SK-N-SH (cell line): ENCODE measurements around the gene C19orf73. TPM values are rescaled to one million over a fixed set of nuclear protein-coding genes. Genes with fewer than 3 reads are reported as not detected.
A peak's percentile ranks its signal among the peaks of the same experiment; 100 is the strongest.

Experiments
- CTCF ChIA-PET: fragments of 300-600, 350-600 bp; formaldehyde crosslinking; extraction: SDS; loops from one replicate; lab custom pipeline; 2021; lab: Yijun Ruan, JAX
- POLR2A ChIA-PET: fragments of 350-600 bp; sonication (Branson Sonifier 250); formaldehyde crosslinking; extraction: SDS; loops from one replicate; lab custom pipeline; 2020; ENCODE audit warnings: antibody characterized with exemption, inconsistent platforms; lab: Yijun Ruan, JAX
- DNase-seq: peaks from one replicate; pipeline ENCODE4 v3.0.0; 2012
- H2AFZ ChIP-seq: fragments of 200-600 bp; sonication (generic); 2 replicates; pipeline ENCODE4 v1.8.1; 2016; ENCODE audit warnings: antibody characterized with exemption, mild to moderate bottlenecking, low read depth
- H3F3A ChIP-seq: fragments of 200-600 bp; sonication (generic); replicated peaks from 2 replicates; pipeline ENCODE3; 2016; ENCODE audit warnings: antibody characterized with exemption, mild to moderate bottlenecking; ENCODE audit not compliant: insufficient read depth
- H3K27ac ChIP-seq, 2 experiments: fragments of 200-500 bp in 1 of 2; fragments of 200-600 bp in 1 of 2; sonication (Bioruptor generic) in 1 of 2; sonication (generic), shearing (Covaris generic) in 1 of 2; 2 replicates each; pipeline versions ENCODE4 v1.5.1 to v1.6.1; 2014 to 2016; ENCODE audit warnings: low read depth in 2 of 2, inconsistent platforms in 1 of 2, low read length in 1 of 2, mild to moderate bottlenecking in 1 of 2, mixed read lengths in 1 of 2
- H3K27me3 ChIP-seq: fragments of 200-600 bp; sonication (generic), shearing (Covaris generic); 2 replicates; pipeline ENCODE4 v1.6.1; 2016; ENCODE audit warnings: mixed run types; ENCODE audit not compliant: insufficient read depth
- H3K36me3 ChIP-seq, 2 experiments: fragments of 200-500 bp in 1 of 2; fragments of 200-600 bp in 1 of 2; sonication (Bioruptor generic) in 1 of 2; sonication (generic) in 1 of 2; replicated peaks in 1 of 2; 2 replicates each; pipeline versions ENCODE3 to v1.5.1; 2014 to 2016; ENCODE audit warnings: low read length in 1 of 2, mild to moderate bottlenecking in 1 of 2; ENCODE audit not compliant: insufficient read depth in 2 of 2, control insufficient read depth in 1 of 2
- H3K4me1 ChIP-seq, 2 experiments: fragments of 200-500 bp in 1 of 2; fragments of 200-600 bp in 1 of 2; sonication (Bioruptor generic) in 1 of 2; sonication (generic), shearing (Covaris generic) in 1 of 2; 2 replicates each; pipeline versions ENCODE4 v1.5.1 to v1.6.1; 2014 to 2016; ENCODE audit warnings: low read depth in 1 of 2, low read length in 1 of 2, mixed run types in 1 of 2; ENCODE audit not compliant: insufficient read depth in 2 of 2, control insufficient read depth in 1 of 2
- H3K4me2 ChIP-seq: fragments of 200-600 bp; sonication (generic), shearing (Covaris generic); 2 replicates; pipeline ENCODE4 v1.6.1; 2017; ENCODE audit warnings: mixed run types
- H3K4me3 ChIP-seq, 2 experiments: fragments of 200-500 bp in 1 of 2; fragments of 200-600 bp in 1 of 2; sonication (Bioruptor generic) in 1 of 2; sonication (generic), shearing (Covaris generic) in 1 of 2; 2 replicates each; pipeline versions ENCODE4 v1.5.1 to v1.8.1; 2014 to 2016; ENCODE audit warnings: low read depth in 2 of 2, inconsistent platforms in 1 of 2, low read length in 1 of 2, mild to moderate bottlenecking in 1 of 2, mixed read lengths in 1 of 2, moderate library complexity in 1 of 2
- H3K79me2 ChIP-seq: fragments of 200-600 bp; sonication (generic); 2 replicates; pipeline ENCODE4 v1.8.1; 2017; ENCODE audit warnings: mild to moderate bottlenecking; ENCODE audit not compliant: insufficient read depth
- H3K9ac ChIP-seq: fragments of 200-600 bp; sonication (generic); 2 replicates; pipeline ENCODE4 v1.6.1; 2017; ENCODE audit warnings: mixed run types
- H3K9me2 ChIP-seq: fragments of 200-600 bp; sonication (generic); 2 replicates; pipeline ENCODE4 v1.6.1; 2017; ENCODE audit warnings: mixed run types
- H3K9me3 ChIP-seq: fragments of 200-600 bp; sonication (generic); 2 replicates; pipeline ENCODE4 v1.6.1; 2017; ENCODE audit warnings: mixed run types, mild to moderate bottlenecking, moderate library complexity
- H4K20me1 ChIP-seq: fragments of 200-600 bp; sonication (generic); 2 replicates; pipeline ENCODE4 v1.6.1; 2017; ENCODE audit warnings: mild to moderate bottlenecking, mixed run types; ENCODE audit not compliant: insufficient read depth
- CHD2 ChIP-seq: fragments of 150-350 bp; IDR thresholded peaks from 2 replicates; pipeline ENCODE4 v1.6.1; 2018; ENCODE audit warnings: low read length; ENCODE audit not compliant: partially characterized antibody
- CTCF ChIP-seq: fragments of 200-600 bp; sonication (generic); IDR thresholded peaks from 2 replicates; pipeline ENCODE4 v1.6.1; 2017; ENCODE audit warnings: antibody characterized with exemption, mild to moderate bottlenecking, moderate library complexity
- FOXM1 ChIP-seq: IDR thresholded peaks from 2 replicates; pipeline ENCODE4 v1.4.0; 2012; ENCODE audit warnings: low read depth, mild to moderate bottlenecking
- JUND ChIP-seq: IDR thresholded peaks from 2 replicates; pipeline ENCODE4 v1.4.0; 2012
- MAX ChIP-seq: IDR thresholded peaks from 2 replicates; pipeline ENCODE4 v1.4.0; 2012; ENCODE audit warnings: low read depth
- NFIC ChIP-seq: IDR thresholded peaks from 2 replicates; pipeline ENCODE4 v1.4.0; 2012; ENCODE audit warnings: borderline replicate concordance
- NRF1 ChIP-seq: IDR thresholded peaks from 2 replicates; pipeline ENCODE4 v1.6.1; 2012; ENCODE audit warnings: low read depth, mild to moderate bottlenecking, low read length
- POLR2AphosphoS5 ChIP-seq: IDR thresholded peaks from 2 replicates; pipeline ENCODE4 v1.6.1; 2012; ENCODE audit warnings: low read depth, low read length
- RFX5 ChIP-seq: IDR thresholded peaks from 2 replicates; pipeline ENCODE4 v1.6.1; 2012; ENCODE audit warnings: mild to moderate bottlenecking, improper control_type of control experiment, low read length
- RXRA ChIP-seq: IDR thresholded peaks from 2 replicates; pipeline ENCODE4 v1.4.0; 2012; ENCODE audit warnings: low read depth, mild to moderate bottlenecking, borderline replicate concordance
- SIN3A ChIP-seq: IDR thresholded peaks from 2 replicates; pipeline ENCODE4 v1.6.1; 2012; ENCODE audit warnings: low read depth, mild to moderate bottlenecking, low read length, moderate library complexity, borderline replicate concordance
- TAF1 ChIP-seq: IDR thresholded peaks from 2 replicates; pipeline ENCODE4 v1.6.1; 2012; ENCODE audit warnings: low read depth, mild to moderate bottlenecking, low read length, moderate library complexity, borderline replicate concordance
- TCF12 ChIP-seq: IDR thresholded peaks from 2 replicates; pipeline ENCODE4 v1.4.0; 2012
- USF2 ChIP-seq: fragments of 150-350 bp; IDR thresholded peaks from 2 replicates; pipeline ENCODE4 v1.6.1; 2017; ENCODE audit warnings: antibody characterized with exemption, low read length, low read depth, borderline replicate concordance
- YY1 ChIP-seq: IDR thresholded peaks from 2 replicates; pipeline ENCODE4 v1.4.0; 2012; ENCODE audit warnings: low read depth, mild to moderate bottlenecking
- WGBS: methylation state at CpG from one replicate; pipeline ENCODE4 v1.1.6; 2017; ENCODE audit warnings: low lambda C conversion rate; 5-methylcytosine and 5-hydroxymethylcytosine counted together
- polyA plus RNA-seq, 3 experiments: library from polyadenylated mRNA; depleted of rRNA; stranded (reverse); fragments of >200 nt; gene quantifications; 2 replicates each; pipeline ENCODE4 v1.2.3, GENCODE V29; 2012

C19orf73 gene
- polyA plus RNA-seq, 1 of the 3 experiments (the other 2 are of a cell fraction) = 3.0 TPM

GRCh38 chr19:49142866-49143335, 24.0 kb upstream of the C19orf73 start (continued):
- no peak for TF ChIP-seq USF2
- no peak for TF ChIP-seq JUND
- TF ChIP-seq MAX = peak; percentile 61; the same call in 1 of the 2 replicates
- TF ChIP-seq RFX5 = no peak
- TF ChIP-seq RXRA = no peak
- TF ChIP-seq CHD2 = peak; percentile 53
- no peak for TF ChIP-seq YY1
- TF ChIP-seq CTCF = no peak
- peak; percentile 71 for TF ChIP-seq POLR2AphosphoS5

- Histone ChIP-seq H3K4me2 (no peak overlapping the region), H3K9ac (no peak overlapping the region), H3K36me3 (no peaks in the 10 kb centered on the region), H3F3A (peaks cover 6% of the 10 kb centered on the region), H3K79me2 (no peaks in the 10 kb centered on the region), H3K27ac (no peak overlapping the region), H3K4me3 (no peak overlapping the region), H2AFZ (no peak overlapping the region), H3K4me1 (peaks cover 3 to 14% of the 10 kb centered on the region in 2 experiments; a peak in 2 of 4 replicates), H3K9me3 (no peaks in the 10 kb centered on the region), H3K27me3 (no peaks in the 10 kb centered on the region), H3K9me2 (no peaks in the 10 kb centered on the region), H4K20me1 (no peaks in the 10 kb centered on the region)
- 76% methylated on average over 6 of the region's 6 CpGs for WGBS
- TF ChIP-seq SIN3A (no peak), TCF12 (no peak)
- POLR2A ChIA-PET = no interaction called here
- CTCF ChIA-PET = interaction anchor here (1.1 to 3.6 kb wide), 4 partner anchors 13 to 57 kb away, joined by 3 to 19 read pairs (median 4); no protein-coding TSS in a partner anchor
- no peak for DNase-seq
Measured at GRCh38 chr19:49141352-49141751, 22.4 kb upstream of the C19orf73 start.

GRCh38 chr19:49140951-49141350, 22.0 kb upstream of the C19orf73 start:
- H4K20me1 ChIP-seq = no peaks in the 10 kb centered on the region
- H3K27me3 ChIP-seq = no peaks in the 10 kb centered on the region
- H3K36me3 ChIP-seq = no peaks in the 10 kb centered on the region
- POLR2A ChIA-PET = no interaction called here
- CTCF ChIA-PET = interaction anchor here (1.1 to 3.6 kb wide), 4 partner anchors 12 to 58 kb away, joined by 3 to 19 read pairs (median 4); no protein-coding TSS in a partner anchor
- no peak overlapping the region for H3K9ac ChIP-seq
- H3K9me2 ChIP-seq = no peaks in the 10 kb centered on the region
- no peak overlapping the region for H2AFZ ChIP-seq
- 90% methylated on average over 7 of the region's 7 CpGs for WGBS
- no peak overlapping the region for H3K4me2 ChIP-seq
- no peak overlapping the region for H3K4me3 ChIP-seq
- H3K9me3 ChIP-seq = no peaks in the 10 kb centered on the region
- no peak for TF ChIP-seq CTCF
- no peak for TF ChIP-seq YY1
- TF ChIP-seq CHD2 = no peak
- TF ChIP-seq NFIC = no peak
- no peak for TF ChIP-seq POLR2AphosphoS5
- no peak for TF ChIP-seq FOXM1
- TF ChIP-seq USF2 = no peak
- TF ChIP-seq NRF1 = no peak
- TF ChIP-seq TAF1 = no peak
- TF ChIP-seq, all 33 proteins: peak for 0
- Histone ChIP-seq H3K4me1 (peaks cover 3 to 10% of the 10 kb centered on the region in 2 experiments; a peak in 2 of 4 replicates), H3F3A (peaks cover 6% of the 10 kb centered on the region), H3K79me2 (no peaks in the 10 kb centered on the region), H3K27ac (no peak overlapping the region)
- DNase-seq = no peak
